Endothelial cell of hepatic sinusoid (primary cell): ENCODE results near the gene FOXN3.

Experiments
- in situ Hi-C: cut with HindIII; loops from 2 replicates; pipeline ENCODE4 v1.10.0; 2017; ENCODE audit warnings: low sequenced_read_pairs

FOXN3 gene

DNA sequence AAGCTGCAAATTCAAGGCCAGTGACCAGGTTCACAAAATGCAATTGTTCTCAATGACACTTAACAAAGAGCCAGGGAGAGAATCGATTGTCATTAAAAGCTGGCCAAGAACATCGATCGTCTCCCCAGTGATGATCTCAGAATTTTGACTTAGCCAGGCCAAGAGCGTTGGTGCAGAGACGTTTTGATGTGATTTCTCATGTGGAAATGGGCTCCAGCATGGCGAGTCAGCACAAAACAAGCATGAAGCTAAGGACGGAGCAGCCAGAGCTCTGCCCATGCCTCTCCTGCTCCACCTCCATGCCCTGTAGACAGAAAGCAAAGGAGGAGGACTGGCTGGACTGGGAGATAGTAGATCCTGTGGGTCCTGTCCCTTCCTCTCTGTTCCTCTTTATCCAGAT lies 270.8 kb downstream of the FOXN3 start:
- in situ Hi-C loops = no loop called here

DNA sequence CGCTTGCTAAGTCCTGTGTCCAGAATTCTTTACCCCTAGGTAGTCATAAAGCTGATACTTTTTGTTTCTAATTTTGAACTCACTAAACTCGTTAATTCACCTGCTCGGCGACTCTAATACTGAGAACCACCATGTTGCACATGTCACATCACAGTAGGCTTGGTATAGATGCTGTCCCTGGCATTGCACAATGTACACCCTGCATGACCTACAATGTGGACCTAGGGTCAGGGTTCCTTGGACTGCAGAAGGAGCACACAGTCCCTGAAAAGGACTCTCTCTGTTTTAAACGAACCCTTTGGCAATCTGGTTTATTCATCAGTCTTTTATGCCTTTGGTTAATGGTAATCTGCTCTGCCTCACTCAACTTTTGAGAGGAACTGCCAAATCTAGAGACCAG lies 272.4 kb downstream of the FOXN3 start:
- in situ Hi-C loops = no loop called here

DNA sequence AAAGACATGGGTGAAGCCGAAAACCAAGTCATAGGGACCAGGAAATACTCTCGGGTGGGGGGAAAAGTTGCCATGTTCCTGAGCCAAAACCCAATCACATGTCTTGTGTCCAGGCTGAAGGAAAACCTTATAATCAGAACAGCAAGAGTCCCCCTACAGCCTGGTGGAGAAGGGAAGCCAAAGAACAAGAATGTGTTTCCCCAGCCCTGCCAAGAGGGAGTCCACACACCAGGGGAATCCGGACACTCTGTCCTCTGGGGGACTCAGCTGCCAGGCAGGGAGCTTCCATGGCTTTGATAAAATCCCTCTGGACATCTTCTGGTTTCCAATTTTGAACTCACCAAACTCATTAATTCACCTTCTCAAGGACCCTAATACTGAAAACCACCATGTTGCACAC lies 273.0 kb downstream of the FOXN3 start:
- in situ Hi-C loops = no loop called here

DNA sequence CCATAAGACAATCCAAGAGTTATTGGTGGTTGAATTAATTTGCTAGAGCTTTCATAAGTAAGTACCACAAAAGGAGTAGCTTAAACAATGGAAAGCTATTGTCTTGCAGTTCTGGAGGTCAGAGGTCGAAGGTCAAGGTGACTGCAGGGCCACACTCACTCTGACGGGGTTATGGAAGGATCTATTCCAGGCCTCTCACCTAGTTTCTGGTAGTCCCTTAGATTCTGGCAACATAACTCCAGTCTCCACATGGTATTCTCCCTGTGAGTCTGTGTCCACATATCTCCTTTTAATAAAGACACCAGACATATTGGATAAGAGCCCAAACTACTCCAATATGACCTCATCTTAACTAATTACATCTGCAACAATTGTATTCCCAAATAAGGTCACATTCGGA lies 273.4 kb downstream of the FOXN3 start:
- in situ Hi-C loops = no loop called here

DNA sequence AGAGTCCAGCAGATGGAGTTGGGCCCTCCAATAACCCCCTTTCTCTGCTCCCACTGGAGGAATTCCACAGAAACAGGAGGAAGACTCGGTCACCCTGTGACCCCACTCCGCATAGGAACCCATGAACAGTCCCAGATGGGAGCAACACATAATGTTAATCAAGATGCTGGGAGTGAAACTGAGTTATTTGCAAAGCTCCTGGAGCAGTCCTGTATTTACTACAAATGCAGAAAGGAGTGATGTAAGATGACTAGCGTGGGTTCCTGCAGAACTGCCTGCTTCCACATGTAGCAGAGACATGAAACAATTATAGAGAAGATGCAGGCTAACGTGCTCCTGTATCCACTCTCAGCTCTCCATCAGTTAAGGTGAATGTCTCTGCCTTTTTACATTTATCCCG lies 274.7 kb downstream of the FOXN3 start:
- in situ Hi-C loops = no loop called here

DNA sequence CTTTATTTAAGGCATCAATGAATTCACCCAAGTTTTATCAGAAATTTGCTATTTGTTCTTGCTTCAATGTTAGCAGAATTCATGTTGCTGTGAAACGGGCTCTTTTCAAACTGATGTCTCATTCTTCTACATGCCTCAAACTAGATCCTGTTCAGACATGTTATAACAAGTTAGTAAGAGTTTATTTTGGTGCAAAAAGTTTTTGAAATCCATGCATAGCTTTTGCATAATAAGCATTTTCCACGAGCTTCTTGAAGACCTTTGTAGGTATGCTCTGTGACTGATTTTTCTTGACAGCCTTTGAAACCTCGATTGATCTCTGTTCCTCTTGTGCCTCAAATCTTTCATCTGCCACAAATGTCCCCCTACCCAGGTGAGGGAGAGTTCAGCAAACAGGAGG lies 275.2 kb downstream of the FOXN3 start:
- in situ Hi-C loops = no loop called here

DNA sequence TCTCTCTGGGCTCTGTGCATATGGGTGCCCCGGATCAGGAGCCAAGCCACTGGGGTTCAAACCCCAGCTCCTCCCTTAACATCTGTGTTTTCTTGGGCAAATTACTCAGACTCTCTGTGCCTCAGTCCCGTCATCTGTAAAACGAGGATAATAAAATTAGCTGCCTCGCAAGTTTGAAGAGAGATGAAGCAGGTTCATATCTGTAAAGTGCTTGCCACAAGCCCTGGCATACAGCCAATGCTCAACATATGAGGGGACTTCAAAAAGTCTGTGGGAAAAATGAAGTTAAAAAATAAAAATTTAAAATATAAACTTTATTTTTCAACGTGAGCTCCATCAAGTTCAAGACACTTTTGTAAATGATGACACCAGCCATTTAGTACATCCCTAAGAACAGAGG lies 276.7 kb downstream of the FOXN3 start:
- in situ Hi-C loops = no loop called here

DNA sequence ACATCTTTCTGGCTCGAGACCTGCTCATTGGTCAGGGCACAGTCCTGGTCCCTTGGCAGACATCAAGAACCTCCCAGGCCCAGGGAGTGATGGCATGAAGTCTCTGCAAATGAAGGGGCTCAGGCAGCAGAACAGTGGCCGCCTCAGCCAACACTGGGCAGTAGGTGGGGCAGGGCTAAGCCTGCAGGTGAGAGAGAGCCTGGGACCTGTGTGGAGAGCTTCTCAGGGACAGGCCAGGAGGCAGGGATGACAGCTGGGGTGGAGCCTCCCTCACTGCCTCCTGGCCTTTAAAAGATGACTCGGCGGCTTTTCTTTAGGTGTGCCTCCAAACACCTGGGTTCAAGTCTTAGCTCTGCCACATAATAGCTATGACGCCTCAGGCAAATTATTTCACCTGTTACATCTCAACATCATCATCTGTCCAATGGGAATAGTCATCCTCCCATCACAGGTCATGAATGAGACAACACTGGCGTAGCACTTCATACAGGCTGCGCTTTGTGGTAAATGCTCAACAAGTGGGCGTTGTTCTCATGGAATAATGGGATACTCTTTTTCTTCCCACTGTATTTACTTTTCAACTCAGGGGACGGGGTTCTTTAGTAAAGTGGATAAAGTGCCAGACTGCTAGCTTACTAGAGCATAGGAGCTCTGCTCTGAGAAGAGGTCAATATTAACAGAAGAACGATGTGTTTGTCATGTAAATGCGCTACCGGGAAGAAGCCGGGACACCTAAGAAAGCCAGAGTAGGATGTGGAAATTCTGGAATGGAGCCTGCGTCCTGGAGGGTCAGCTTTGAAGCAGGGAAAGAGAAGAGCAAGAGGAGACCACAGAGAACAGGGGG lies 277.4 kb downstream of the FOXN3 start:
- in situ Hi-C loops = no loop called here

DNA sequence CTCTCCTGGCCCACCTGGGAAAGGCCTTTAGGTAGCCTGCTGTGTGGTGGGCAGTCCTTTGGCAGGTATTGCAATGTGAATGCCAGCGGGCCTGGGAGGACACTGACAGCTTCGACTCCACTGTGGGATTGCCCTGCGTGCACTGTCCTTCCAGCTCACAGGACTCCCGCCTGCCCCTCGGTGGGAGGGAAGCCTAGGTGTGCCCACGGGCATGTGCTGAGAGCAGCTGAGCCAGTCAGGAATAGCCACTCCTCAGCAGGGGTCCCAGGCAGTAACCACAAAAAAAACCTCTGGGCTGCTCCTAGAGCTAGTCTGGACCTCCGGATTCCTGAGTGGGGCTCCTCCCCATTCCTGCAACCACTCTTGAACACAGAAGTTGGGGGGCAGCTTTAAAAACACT lies 278.2 kb downstream of the FOXN3 start:
- in situ Hi-C loops = no loop called here

DNA sequence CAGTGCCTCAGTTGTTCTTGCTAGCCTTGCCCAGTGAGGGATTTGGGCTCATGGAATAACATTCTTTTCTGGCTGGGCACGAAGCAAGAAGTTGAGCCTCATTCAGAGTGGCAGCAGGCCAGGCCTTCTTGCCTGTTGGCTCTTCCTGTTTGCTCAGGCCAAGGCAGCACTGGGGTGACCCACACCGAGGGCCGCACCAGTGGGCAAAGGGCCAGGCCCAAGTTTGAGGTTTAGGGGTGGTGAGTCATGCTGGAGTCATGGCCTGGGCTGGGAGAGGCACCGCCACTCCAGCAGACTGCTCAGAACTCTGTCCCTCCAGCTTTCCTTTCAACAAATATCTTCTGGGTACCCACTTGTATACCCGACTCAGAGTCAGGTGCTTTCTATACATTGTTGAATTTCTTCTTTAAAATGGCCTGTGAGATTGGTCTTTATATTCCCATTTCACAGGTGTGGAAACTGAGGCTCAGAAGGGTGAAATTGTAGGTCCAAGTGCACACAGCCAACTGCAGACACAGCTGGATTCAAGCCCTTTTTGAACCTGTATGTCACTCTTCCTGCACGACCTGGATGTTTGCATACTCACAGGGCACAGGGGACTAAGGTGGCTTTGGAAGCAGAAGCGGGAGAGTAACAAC lies 279.4 kb downstream of the FOXN3 start:
- in situ Hi-C loops = no loop called here

DNA sequence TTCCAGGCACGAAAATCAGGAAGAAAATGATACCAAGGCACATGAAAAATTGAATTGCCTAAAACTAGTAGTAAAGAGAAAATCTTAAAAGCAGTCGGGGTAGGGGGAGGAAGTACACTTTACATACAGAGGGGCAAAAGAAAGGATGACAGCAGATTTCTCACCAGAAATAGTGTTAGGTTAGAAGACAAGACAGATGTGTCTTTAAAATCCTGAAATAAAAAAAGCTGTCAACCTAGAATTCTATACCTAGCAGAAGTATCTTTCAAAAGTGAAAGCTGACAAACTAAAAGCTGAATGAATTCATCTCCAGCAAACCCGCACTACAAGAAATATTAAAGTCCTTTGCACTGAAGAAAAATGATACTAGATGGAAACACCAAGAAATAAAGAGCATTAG lies 280.4 kb downstream of the FOXN3 start:
- in situ Hi-C loops = no loop called here

DNA sequence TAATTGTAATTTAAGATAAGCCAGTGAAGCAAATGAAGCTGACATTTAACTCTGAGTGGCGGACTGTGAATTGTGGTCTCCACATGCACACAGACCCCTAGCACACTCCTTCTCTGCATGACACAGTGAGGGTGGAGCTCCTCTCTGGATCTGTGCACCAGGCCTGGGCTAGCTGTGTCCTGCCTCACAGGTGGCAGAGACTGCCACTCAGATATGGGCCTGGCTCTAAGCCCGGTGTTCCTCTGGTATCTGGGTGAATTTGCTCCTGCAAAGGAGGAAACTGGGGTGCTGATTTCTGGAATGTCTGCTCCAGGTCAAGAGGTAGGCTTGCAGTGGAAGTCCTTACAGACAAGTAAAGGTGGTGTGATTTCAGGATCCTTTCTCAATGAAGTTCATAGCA lies 282.4 kb downstream of the FOXN3 start:
- in situ Hi-C loops = no loop called here

DNA sequence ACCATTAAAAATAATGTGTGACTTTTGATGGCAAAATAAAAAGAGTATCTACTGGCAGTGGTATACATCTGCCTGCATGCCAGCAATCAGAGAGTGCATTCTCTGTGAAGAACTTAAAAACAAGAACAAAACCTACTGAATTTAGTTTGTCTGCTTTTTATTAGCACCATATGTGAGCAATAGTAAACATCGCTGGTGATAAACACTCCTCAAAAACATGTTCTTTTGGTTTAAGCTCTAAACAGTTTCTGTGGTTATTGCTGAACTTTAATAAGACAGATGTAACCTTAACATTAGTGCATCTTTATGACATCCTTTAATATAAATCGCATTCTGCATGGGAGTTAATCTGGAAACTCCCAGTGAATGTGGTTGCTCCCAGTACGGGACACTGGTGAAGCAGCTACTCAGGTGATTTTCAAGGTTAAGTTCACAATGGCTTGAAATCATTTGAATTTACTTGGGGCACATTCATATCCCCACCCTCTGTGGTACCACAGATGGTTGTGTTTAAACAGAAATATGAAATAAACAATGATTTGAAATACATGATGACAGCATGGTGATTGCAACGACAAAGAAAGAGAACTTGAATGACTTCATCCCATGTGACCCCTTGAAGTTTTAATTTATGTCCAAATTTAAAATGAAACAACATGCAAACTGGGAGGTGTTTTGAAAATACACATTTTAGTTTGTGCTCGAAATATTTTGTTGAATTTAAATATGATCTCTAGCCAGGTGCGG lies 285.9 kb downstream of the FOXN3 start:
- in situ Hi-C loops = no loop called here

DNA sequence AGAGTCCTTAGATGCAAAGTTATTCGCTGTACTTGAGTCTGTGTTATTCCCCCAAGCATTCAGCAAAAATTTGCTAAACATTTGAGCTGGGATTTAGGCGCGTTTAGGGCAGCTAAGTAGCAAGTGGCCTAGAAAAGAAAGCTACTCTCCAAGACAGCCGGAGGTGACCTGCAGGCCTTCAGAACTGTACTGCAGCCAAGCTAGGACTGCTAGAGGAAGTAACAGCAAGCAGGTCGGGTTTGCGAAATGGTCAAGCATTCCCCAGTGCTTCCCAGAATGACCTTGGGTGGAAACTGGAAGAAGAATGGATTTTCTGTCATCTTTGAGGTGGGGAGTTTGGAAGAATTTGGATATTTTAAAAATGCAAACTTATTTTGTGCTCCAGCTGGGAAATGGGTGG lies 287.5 kb downstream of the FOXN3 start:
- in situ Hi-C loops = no loop called here

DNA sequence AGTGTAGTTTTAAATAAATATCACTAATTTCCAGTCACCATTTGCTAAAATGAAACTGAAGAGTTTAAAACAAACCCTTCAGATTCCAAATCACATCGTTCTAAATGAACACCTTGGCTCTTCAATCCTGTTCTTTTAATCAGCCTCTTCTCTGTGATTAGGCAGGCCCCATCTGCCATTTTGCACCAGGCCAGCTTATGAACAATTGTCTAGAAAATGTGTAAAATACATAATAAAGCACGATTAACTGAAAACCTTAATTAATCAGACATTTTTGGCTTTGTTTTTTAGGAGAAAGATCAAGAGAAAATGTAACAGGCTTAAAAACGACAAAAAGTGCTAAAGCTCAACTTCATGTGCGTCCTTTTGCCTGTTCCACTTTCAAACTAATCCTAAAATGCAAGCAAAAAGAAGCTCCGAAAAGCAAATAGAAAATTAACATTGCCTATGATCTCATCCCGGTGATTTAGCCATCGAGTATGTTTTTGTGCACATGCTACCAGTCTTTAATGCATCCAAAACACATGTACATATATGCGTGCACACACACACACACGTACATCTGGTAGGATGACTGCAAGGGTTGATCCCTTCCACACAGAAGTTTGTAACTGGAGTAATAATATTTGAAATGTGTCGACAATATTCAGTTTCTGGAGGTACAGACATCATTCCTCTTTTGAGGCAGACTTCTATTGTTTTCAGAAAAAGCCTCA lies 288.6 kb downstream of the FOXN3 start:
- in situ Hi-C loops = no loop called here

DNA sequence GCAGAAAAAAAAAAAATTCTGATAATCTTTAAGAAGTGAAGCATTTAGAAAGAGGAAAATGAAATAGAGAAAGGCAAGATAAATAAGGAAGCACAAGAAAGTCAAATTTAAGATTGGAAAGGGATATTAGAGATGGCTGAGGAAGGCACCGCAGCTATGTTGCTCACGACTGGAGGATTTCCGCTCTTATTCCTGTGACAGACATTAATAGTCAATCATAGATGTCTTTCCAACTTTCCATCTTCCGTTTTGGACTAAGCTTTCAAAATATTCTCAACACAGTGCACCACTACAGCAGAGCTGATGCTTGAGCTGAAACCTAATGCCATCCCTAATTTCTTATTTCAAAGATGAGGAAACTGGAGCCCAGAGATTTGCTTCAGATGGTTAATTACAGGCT lies 290.6 kb downstream of the FOXN3 start:
- in situ Hi-C loops = no loop called here

DNA sequence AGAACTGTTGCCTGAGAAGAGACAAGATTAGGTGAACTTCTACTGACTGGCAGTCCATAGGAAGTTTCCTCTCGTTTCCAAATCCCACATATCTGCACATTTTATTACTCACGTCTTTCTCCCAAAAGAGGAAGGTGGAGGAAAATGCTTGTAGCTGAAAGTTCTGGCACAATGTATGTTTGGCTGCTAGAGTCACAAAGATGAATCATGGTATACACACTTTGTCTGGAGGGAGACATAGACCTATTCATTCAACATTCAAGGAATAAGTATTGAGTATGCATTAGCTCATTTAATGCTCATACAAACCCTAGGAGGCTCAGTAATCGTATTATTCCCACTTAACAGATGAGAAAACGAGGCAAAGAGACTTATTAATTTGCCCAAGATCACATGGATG lies 291.8 kb downstream of the FOXN3 start:
- in situ Hi-C loops = no loop called here

DNA sequence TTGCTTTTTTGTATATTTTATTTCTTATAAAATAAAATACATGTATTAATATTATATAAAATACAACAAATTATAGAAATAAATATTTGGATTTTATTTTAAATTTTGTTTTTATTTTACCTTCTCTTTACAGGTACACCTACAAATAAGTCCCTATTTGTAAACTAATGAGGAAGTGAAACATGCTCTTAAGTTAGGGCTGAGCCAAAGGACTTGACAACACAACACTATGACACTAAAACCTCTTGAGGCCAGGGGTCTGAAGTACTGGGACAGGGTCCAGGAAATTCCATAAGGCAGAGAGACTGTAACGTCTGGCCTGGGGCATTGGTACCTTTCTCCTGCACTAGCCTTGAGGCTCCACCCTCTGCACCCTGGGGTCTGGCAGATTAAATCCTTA lies 293.2 kb downstream of the FOXN3 start:
- in situ Hi-C loops = no loop called here

DNA sequence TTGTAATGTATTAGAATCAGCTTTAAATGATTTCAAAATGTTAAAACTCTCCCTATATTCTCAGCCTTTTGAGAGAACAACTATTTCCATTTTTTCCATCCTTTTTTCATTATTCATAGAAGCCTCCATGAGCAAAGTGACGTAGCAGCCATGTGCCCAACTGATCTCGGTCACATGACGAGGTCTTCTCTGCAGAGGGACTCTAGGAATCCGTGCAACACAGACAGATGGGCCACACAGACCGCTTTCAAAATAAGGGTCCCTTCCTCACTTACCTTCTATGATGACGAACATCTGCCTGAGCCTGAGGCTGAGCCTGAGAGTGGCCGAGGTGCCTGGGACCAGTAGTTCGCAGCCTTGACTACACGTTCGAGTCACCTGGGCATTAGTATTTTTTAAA lies 293.8 kb downstream of the FOXN3 start:
- in situ Hi-C loops = no loop called here

DNA sequence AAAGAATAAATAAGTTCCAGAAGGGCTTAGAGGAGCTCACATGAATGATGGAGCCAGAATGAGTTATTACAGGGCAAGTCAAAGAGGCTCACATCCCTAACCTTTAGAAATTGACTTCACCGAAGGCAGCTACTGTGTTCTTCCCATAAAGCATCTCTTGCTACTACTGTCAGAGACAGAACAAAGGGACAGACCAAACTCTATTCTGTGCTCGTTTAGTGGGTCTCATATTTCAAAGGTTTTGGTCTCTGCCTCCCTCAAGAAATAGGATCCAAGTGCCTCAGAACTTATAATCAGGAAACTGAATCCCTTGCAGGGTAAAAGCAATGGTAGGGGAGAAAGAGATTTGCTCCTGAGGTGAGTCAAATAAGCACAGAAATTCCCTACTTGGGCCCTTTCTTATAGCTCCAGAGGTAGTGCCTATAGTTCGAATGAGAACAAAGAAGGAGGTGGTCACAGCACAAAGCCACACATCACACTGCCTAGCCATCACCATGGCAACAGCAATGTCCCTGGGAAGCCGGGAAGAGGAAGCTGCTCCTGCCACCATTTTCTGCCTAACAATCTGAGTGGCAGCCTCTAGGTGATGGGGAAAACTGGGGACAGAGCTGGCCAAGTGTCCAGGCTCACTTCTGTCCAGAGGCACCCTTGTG lies 294.9 kb downstream of the FOXN3 start:
- in situ Hi-C loops = no loop called here

DNA sequence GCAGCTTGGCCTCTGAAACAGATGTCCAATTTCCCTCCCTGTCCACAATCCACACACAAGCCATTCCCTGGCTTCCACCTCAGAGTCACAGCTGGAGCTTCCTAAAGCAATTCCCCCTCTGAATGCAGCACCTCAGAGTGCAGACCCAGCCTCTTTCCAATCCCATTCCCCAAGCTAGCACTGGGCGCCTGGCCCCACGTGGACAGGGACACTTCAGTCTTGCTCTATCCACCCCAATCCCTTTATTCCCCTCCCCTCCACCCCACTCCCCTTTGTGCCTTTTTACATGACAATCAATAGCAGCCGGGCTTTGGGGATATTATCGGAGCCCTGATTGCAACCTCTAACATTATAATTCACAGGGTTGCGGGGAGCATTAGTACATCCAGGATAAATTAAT lies 300.0 kb downstream of the FOXN3 start:
- in situ Hi-C loops = no loop called here
